Daoy (cell line): ENCODE results near the gene TTLL12. TPM values are rescaled to one million over a fixed set of nuclear protein-coding genes. Genes with fewer than 3 reads are reported as not detected.

Source experiments
- DNase-seq: peaks from one replicate; pipeline ENCODE4 v3.0.0-alpha.2; 2015; ENCODE audit warnings: low read depth
- total RNA-seq: library from RNA; depleted of rRNA; stranded (reverse); fragments of >200 nt; shearing (Covaris generic); gene quantifications from 2 replicates; pipeline ENCODE4 v1.2.3, GENCODE V29; 2014

The TTLL12 gene
- total RNA-seq, 1 experiment from 2014 or later = 61.1 TPM

DNA sequence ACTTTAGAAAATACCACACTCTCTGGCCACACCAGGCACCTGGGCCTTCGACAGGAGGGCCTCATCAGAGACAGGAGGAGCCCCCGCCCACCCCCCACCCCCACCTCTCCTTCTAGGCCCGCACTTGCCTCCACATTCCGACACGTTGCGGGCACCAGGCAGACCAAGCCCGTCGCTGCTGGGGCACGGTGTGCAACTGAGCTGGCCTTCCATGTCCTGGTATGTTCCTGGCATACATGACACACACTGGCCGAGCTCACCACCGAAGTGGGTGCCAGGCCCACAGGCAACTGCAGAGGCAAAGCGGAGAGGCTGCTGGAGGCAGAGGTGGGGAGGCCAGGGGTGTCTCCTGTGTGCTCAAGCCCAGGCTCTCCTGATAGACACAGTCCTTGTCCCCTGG is 27.0 kb upstream of the TTLL12 start:
- DNase-seq = no peak

DNA sequence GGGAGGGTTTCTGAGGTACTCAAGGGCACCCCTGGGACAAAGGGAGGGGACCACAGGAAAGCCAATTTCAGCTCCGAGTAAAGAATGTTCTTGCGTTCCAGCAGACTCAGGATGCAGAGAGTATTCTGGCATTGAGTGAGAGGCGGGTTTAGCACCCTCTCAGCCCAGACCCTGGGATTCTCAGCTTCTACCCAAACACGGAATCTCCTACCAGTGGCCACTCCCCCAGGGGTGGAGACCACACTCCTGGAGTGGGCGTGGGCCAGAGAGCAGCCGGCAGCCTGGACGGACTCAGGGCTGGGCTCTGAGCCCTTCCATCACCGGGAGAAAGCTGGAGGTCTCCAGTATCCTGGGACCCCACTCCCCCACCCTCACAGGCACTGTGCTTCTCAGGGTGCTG is 26.1 kb upstream of the TTLL12 start:
- no peak for DNase-seq

DNA sequence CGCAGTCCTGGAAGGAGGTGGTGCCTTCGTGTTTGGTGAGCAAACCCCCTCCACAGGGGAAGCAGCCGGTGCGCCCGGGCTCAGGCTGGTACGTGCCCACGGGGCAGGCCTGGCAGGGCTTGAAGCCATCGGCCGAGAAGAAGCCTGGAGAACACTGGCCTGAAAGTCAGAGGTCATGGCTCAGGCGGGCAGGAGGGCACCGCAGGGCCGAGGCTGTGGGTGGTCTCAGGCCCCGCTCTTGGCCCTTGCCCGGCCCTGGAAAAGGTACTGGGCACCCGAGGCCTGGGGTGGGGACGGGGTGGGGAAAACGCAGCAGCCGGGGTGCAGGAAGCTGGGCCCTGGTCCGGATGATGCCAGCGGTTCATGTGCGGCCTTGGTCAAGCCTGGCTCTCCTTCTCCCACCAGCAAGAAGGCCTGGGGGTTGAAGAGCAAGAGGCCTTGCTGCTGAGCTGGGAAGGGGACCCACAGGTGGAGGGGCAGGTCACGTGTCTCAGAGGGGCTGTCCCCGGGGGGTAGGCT is 25.6 kb upstream of the TTLL12 start:
- no peak for DNase-seq

DNA sequence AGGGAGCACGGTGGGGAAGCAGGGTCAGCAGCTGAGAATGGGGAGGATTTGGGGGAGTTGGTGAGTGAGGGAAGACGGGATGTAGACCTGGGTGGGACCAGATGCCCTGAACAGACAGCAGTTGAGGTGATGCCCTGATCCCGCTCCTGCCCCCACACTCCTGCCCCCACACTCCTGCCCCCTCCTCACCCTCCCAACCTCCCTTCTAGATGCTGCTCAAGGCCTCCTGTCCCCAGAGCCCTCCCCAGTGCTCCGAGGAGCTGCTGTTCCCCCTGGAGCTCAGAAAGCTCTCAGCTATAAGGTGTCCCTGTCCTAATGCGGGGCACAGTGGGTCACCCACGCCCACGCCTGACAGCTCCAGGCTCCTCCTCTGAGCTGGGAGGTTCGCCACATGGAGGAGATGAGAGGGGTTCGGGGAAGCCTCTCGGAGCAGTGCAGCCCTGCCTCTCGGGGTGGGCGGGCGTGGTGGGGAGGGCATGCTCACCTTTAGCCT is 25.1 kb upstream of the TTLL12 start:
- DNase-seq = no peak

GRCh38 chr22:43210631-43211515 is 23.9 kb upstream of the TTLL12 start:
- no peak for DNase-seq

DNA sequence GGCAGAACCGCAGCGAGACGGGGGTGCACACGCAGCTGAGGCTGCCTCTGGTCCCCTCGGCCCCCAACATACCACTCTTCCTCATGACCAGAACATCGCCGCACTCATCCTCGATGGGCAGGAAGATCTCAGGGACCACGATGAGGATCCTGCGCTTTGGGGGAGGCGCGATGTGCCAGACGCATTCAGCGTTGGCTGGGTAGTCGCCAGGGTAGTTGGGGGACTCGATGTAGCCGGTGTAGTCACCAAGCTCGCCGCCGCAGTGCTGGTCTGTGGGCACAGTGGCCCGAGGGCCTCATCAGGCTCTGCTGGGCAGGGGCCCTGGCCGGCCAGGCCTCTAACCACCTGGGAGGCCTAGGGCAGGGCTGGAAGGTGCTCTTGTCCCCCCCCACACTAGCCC is 23.0 kb upstream of the TTLL12 start:
- no peak for DNase-seq

GRCh38 chr22:43209523-43209890 is 22.6 kb upstream of the TTLL12 start:
- DNase-seq = no peak

DNA sequence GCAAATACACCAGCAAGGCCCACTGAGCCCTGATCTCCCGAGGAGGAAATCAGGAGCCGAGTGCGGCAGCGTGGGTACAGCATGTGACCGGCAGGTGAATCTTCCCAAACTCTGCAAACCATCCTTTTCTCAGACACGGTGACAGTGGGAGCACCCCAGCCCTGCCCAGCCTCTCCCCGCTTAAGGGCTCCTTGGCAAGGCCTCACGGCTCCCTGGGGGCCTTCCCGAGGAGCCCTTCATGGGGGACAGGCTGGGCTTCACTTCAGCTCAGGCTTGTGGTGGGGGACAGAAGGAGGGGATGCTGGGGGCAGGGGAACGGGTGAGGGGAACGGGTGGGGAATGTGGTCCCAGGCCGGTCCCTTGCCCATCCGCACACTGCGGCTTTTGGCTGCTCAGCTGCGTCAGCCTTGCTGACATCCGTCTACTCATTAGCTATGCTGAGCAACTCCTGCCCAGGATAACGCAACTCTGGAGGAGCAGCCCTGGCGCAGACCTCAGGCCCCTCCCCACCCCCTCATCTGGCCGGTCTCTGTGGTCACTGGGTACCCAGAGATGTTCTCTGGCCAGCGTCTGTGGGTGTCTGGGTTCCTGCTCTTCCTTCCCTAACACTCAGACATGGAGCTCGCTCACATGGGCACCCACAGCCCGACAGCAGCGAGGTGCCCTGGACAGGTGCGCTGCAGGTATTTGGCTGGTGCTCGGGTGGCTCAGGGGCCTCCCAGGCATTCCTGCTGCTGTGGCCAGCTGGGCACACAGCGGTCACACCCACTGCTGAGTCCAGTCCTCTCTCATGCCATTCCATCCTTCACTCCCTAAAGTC is 22.0 kb upstream of the TTLL12 start:
- no peak for DNase-seq

GRCh38 chr22:43207849-43208702 is 21.1 kb upstream of the TTLL12 start:
- no peak for DNase-seq

- DNase-seq = no peak
These were observed 20.5 kb upstream of the TTLL12 start for GRCh38 chr22:43207386-43207785.

DNA sequence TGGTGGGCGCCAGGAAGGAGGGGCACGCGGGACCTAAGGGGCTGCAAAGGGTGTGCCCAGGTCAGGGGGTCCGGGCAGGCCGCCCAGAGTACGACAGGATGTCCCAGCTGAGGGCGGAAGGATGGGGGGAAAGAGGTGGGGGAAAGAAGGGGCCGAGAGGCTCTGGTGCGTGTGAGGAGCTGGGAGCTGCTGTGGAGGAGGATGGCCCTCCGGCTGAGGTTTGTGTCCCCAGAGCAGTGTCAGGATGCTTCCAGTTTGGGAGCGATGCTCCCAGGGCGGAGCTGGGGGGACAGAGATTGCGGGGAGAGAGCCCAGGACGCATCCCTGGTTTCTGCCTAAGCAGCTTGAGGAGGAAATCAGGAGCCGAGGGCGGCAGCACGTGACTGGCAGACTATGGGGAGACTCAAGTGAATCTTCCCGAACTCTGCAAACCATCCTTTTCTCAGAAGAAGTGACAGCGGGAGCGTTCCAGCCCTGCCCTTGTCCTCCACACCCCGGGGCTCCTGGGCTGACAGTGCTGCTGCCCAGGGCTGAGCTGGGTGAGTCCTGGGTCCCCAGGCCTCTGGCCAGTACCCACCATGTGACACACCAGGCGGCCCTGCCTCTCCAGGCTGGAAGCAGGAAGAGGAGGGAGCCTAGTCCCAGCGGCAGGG is 19.7 kb upstream of the TTLL12 start:
- DNase-seq = no peak

DNA sequence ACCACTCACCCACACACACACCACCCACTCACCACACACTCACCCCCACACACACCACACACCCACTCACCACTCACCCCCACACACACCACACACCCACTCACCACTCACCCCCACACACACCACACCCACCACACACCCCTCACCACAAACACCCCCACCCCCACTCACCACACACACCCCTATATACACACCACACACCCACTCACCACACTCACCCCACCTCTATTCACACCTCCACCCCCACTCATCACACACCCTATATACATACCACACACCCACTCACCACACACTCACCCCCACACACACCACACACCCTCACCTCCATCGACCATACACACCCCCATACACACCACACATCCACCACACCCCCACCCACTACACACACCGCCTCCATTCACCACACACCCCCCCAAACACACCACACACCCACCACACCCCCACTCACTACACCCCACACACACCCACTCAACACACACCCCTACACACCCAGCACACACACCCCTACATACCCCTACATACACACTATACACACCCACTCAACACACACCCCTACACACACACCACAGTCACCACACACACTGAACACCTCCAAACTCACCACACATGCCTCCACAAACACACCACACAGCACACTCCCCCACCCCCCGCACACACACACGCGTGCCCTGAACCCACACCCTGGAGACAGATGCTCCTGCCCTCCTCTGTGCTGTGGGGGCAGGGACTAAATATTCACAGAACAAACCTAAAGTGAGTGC is 19.0 kb upstream of the TTLL12 start:
- DNase-seq = no peak

- DNase-seq = no peak
These were observed 18.3 kb upstream of the TTLL12 start for GRCh38 chr22:43205261-43205691.

DNA sequence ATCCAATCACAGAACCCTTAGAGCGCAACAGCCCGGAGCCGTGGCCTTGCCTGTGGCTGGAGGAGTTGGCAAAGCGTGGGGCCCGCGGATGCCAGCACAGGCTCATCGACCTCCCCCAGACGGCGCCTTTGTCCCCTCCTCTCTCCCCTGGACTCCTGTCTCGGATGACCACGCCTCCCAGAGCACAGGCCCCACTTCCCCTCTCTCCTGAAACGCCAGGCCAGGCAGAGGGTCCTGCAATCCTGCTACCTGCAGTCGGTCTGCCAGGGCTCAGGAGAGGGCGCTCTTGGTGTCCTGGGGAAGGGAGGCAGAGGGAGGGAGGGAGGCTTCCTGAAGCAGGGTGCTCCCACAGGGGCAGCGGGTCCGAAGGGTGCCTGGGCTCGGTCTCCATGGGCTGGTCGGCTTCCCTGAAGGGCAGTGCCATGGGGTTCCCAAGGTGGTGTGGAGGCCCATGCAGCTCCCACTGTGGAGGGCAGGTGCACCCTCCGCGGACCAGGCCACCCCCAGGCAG is 16.6 kb upstream of the TTLL12 start:
- DNase-seq = no peak

DNA sequence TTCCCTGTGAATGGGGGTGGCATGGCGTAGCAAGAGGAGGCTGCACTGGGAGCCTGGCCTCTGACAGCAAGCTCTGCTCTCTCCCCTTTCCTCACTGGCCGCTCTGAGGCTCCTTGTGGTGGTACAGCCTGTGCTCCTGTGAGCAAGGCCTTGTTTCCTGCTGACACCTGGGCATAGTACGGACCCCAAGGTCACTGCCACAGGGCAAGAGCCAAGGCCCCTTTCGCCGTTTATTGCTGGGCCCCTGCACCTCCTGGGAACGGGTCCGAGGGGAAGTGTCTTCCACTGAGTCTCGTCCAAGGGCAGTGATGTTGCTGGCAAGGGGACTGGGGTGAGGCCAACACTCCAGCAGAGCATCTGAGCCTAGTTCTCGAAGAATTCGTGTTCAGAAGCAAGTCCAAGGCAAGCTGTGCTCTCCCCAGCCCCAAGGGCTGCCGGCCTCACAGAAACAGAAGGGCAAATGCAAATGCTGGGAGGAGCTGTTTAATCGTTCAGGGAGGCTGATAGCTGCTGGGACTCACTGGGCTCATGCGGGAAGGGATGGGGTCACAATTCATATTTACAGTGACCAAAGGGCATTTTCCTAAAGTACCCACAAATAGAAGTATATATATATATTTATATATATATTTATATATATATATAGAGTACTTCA is 15.9 kb upstream of the TTLL12 start:
- DNase-seq = no peak

GRCh38 chr22:43202326-43202725 is 15.4 kb upstream of the TTLL12 start:
- DNase-seq = no peak

- no peak for DNase-seq
These were observed 14.7 kb upstream of the TTLL12 start for GRCh38 chr22:43201486-43202219.

GRCh38 chr22:43200555-43200954 is 13.6 kb upstream of the TTLL12 start:
- no peak for DNase-seq

- DNase-seq = no peak
These were observed 13.1 kb upstream of the TTLL12 start for GRCh38 chr22:43200031-43200430.
